Amygdala (tissue), 56 donors: Measurements from ENCODE around the gene THAP2.

Experiments
- DNase-seq, 56 donors: peaks; one replicate each; lab custom pipeline; 2025; lab: John Stamatoyannopoulos, UW

The THAP2 gene

GRCh38 chr12:71663561-71664410 is at the start of gene THAP2, which contains the start of gene ZFC3H1:
Gene THAP2 (plus strand): TSS chr12:71664301. CDS start chr12:71664510, 209 bp downstream.
Gene ZFC3H1 (minus strand): TSS chr12:71663848. CDS start chr12:71663610, 238 bp downstream.
- peak; percentile 63 to 99 (median 96) for DNase-seq

- DNase-seq: no peak
Measured at GRCh38 chr12:71621938-71622337, 42.2 kb upstream of the THAP2 start.

- no peak for DNase-seq
Measured at GRCh38 chr12:71625476-71625875, 38.6 kb upstream of the THAP2 start.

GRCh38 chr12:71626098-71626497 is 38.0 kb upstream of the THAP2 start:
- no peak for DNase-seq

- DNase-seq: no peak
Measured at GRCh38 chr12:71626768-71627167, 37.3 kb upstream of the THAP2 start.

GRCh38 chr12:71627438-71628002 is 36.6 kb upstream of the THAP2 start:
- no peak for DNase-seq

GRCh38 chr12:71636704-71637115 is 27.4 kb upstream of the THAP2 start:
- peak in 2 of 56 donors; percentile 12 to 61 for DNase-seq

GRCh38 chr12:71638499-71638898 is 25.6 kb upstream of the THAP2 start:
- DNase-seq: no peak

GRCh38 chr12:71639341-71639760 is 24.8 kb upstream of the THAP2 start:
- DNase-seq: peak in 1 of 56 donors; percentile 10

- DNase-seq: no peak
Measured at GRCh38 chr12:71640316-71640715, 23.8 kb upstream of the THAP2 start.

- DNase-seq: no peak
Measured at GRCh38 chr12:71641390-71641789, 22.7 kb upstream of the THAP2 start.

- DNase-seq: no peak
Measured at GRCh38 chr12:71642264-71642663, 21.8 kb upstream of the THAP2 start.

- DNase-seq: no peak
Measured at GRCh38 chr12:71645268-71645667, 18.8 kb upstream of the THAP2 start.

- no peak for DNase-seq
Measured at GRCh38 chr12:71646512-71646911, 17.6 kb upstream of the THAP2 start.

- no peak for DNase-seq
Measured at GRCh38 chr12:71648537-71648936, 15.6 kb upstream of the THAP2 start.

- DNase-seq: no peak
Measured at GRCh38 chr12:71649401-71649800, 14.7 kb upstream of the THAP2 start.

GRCh38 chr12:71652656-71653055 is 11.4 kb upstream of the THAP2 start:
- DNase-seq: no peak

GRCh38 chr12:71653137-71653536 is 11.0 kb upstream of the THAP2 start:
- no peak for DNase-seq

GRCh38 chr12:71654200-71654599 is 9.9 kb upstream of the THAP2 start:
- no peak for DNase-seq

GRCh38 chr12:71655495-71655894 is 8.6 kb upstream of the THAP2 start:
- no peak for DNase-seq

- DNase-seq: no peak
Measured at GRCh38 chr12:71655907-71656306, 8.2 kb upstream of the THAP2 start.

GRCh38 chr12:71656740-71657139 is 7.4 kb upstream of the THAP2 start:
- no peak for DNase-seq
